ENCODE data around the gene CAPN10.

GRCh38 chr2:240629968-240630770 lies 43.6 kb downstream of the CAPN10 start:
- TF ChIP-seq CTCF (IDR thresholded peaks at IDR 0.05) (no peak), NR1H2 (CRISPR knock-in tag; IDR thresholded peaks at IDR 0.05) (no peak), CREM (CRISPR knock-in tag; IDR thresholded peaks at IDR 0.05) (no peak), ESRRA (CRISPR knock-in tag; IDR thresholded peaks at IDR 0.05; ENCODE audit: borderline replicate concordance) (no peak), ARID4B (CRISPR knock-in tag; IDR thresholded peaks at IDR 0.05; ENCODE audit: borderline replicate concordance) (no peak), ATF6 (CRISPR knock-in tag; IDR thresholded peaks at IDR 0.05) (no peak), TEAD1 (CRISPR knock-in tag; IDR thresholded peaks at IDR 0.05) (no peak)
